ENCODE measurements around the gene DENND2D.

DENND2D gene

GRCh38 chr1:111204983-111205713, 4.7 kb upstream of the DENND2D start:
- TF ChIP-seq CTCF (IDR thresholded peaks at IDR 0.05; ENCODE audit: low read depth, low read length) = no peak
- Histone ChIP-seq H3K36me3 (replicated peaks; ENCODE audit: low read depth, low read length) (no peaks in the 10 kb centered on the region), H3K9me3 (ENCODE audit: insufficient read depth, low read length) (no peaks in the 10 kb centered on the region), H3K79me2 (ENCODE audit: low read length) (no peaks in the 10 kb centered on the region), H2AFZ (ENCODE audit: low read depth, low read length) (no peak overlapping the region), H3K27me3 (ENCODE audit: low read depth, low read length) (no peaks in the 10 kb centered on the region), H3K9ac (ENCODE audit: low read length) (peak overlapping the region; percentile 89), H3K4me1 (ENCODE audit: low read length) (peaks cover 22% of the 10 kb centered on the region), H3K4me2 (ENCODE audit: low read length) (peak overlapping the region; percentile 99), H4K20me1 (ENCODE audit: insufficient read depth, low read length) (no peaks in the 10 kb centered on the region), H3K4me3 (ENCODE audit: low read length) (peak overlapping the region; percentile 92), H3K27ac (ENCODE audit: low read length) (no peak overlapping the region)

DNA sequence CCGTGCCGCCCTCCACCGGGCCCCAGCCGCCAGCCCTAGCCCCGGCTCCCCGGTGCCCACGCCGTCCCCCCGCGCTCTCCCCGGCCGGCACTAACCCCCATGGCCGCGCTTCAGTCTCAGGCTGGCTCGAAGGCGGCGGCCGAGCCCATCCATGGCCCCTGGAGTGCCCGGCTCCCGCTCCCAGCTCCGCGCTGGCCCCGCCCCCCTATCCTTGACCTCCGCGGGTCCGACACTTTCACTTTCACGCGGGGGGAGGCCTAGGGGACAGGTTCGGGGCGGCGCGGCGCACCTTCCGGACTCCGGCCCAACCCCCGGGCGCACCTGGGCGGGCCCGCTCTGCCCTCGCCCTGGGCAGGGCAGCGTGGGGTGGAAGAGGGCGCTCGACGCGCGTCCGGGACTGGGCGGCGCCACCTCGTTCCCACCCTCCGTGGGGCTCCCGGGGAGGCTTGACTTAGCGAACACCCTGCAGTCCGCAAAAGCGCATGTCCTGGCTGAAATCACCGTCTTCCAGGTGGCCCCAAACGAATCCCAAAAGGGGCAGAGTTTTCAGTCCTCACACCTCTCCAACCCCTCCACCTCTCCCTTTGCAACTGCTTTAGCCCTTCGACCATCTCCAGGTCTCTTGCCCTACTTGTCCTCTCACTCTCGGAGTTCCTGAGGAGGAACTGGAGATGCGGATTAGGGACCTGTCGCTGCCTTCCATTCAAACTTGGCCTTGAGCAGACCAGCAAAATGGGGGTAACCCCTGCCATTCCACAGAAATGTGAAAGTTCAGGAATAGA, 3.9 kb upstream of the DENND2D start:
- H2AFZ ChIP-seq (ENCODE audit: low read depth, low read length) = peak overlapping the region; percentile 58
- peak overlapping the region; percentile 42; the same call in 1 of the 2 replicates for H3K27ac ChIP-seq (ENCODE audit: low read length)
- H3K9ac ChIP-seq (ENCODE audit: low read length) = peak overlapping the region; percentile 89
- TF ChIP-seq EZH2phosphoT487 (IDR thresholded peaks at IDR 0.05; ENCODE audit: low read depth) = no peak
- TF ChIP-seq CTCF (IDR thresholded peaks at IDR 0.05; ENCODE audit: low read depth, low read length) = peak; percentile 15
- H3K4me2 ChIP-seq (ENCODE audit: low read length) = peak overlapping the region; percentile 99
- no peaks in the 10 kb centered on the region for H4K20me1 ChIP-seq (ENCODE audit: insufficient read depth, low read length)
- peaks cover 22% of the 10 kb centered on the region for H3K4me1 ChIP-seq (ENCODE audit: low read length)
- no peaks in the 10 kb centered on the region for H3K27me3 ChIP-seq (ENCODE audit: low read depth, low read length)
- H3K79me2 ChIP-seq (ENCODE audit: low read length) = no peaks in the 10 kb centered on the region
- H3K4me3 ChIP-seq (ENCODE audit: low read length) = peak overlapping the region; percentile 92
- no peaks in the 10 kb centered on the region for H3K36me3 ChIP-seq (replicated peaks; ENCODE audit: low read depth, low read length)
- no peaks in the 10 kb centered on the region for H3K9me3 ChIP-seq (ENCODE audit: insufficient read depth, low read length)

GRCh38 chr1:111203681-111204200, 3.3 kb upstream of the DENND2D start:
- Histone ChIP-seq H4K20me1 (ENCODE audit: insufficient read depth, low read length) (no peaks in the 10 kb centered on the region), H3K4me2 (ENCODE audit: low read length) (peak overlapping the region; percentile 99), H3K9ac (ENCODE audit: low read length) (peak overlapping the region; percentile 89), H3K4me1 (ENCODE audit: low read length) (peaks cover 22% of the 10 kb centered on the region), H3K9me3 (ENCODE audit: insufficient read depth, low read length) (no peaks in the 10 kb centered on the region), H3K79me2 (ENCODE audit: low read length) (no peaks in the 10 kb centered on the region), H3K27ac (ENCODE audit: low read length) (peak overlapping the region; percentile 42; the same call in 1 of the 2 replicates), H3K4me3 (ENCODE audit: low read length) (peak overlapping the region; percentile 92), H3K36me3 (replicated peaks; ENCODE audit: low read depth, low read length) (no peaks in the 10 kb centered on the region), H2AFZ (ENCODE audit: low read depth, low read length) (peak overlapping the region; percentile 58), H3K27me3 (ENCODE audit: low read depth, low read length) (no peaks in the 10 kb centered on the region)
- no peak for TF ChIP-seq CTCF (IDR thresholded peaks at IDR 0.05; ENCODE audit: low read depth, low read length)
- no peak for TF ChIP-seq EZH2phosphoT487 (IDR thresholded peaks at IDR 0.05; ENCODE audit: low read depth)

Measured in OCI-LY3 (cell line).